ENCODE data around the gene DCBLD1. TPM values are rescaled to one million over a fixed set of nuclear protein-coding genes. Genes with fewer than 3 reads are reported as not detected.

DCBLD1 gene
- total and polyA plus RNA-seq, 3 donors from 2014 or later = 16.6 to 22.2 (median 16.7) TPM

DNA sequence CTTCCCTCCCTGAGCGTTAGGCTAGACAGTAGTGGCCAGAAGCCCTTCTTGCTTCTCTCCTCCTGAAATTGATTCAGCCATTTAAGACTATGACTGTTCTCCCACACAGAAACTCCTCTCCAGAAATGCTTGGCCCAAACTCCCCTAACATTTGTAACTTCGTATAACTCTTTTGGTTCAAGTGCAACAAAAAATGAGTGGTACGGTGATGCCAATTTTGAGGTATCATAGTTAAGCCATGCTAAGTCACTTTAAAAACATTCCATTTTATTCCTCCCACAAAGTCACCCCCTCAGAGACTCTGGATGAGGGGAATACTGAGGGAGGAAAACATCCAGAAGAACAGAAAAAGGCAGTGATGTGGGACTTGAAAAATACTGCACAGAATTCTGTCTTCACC, 35.6 kb upstream of the DCBLD1 start:
- Histone ChIP-seq H3K27me3 (no peaks in the 10 kb centered on the region), H3K4me3 (no peak overlapping the region), H3K36me3 (ENCODE audit: low read depth, missing control alignments) (no peaks in the 10 kb centered on the region), H3K27ac (no peak overlapping the region), H3K4me1 (no peaks in the 10 kb centered on the region), H3K9me3 (no peaks in the 10 kb centered on the region)
- no peak for DNase-seq
- WGBS, 2 donors = 46 to 60% methylated on average over 3 of the region's 3 CpGs
- TF ChIP-seq, protein P1, sequence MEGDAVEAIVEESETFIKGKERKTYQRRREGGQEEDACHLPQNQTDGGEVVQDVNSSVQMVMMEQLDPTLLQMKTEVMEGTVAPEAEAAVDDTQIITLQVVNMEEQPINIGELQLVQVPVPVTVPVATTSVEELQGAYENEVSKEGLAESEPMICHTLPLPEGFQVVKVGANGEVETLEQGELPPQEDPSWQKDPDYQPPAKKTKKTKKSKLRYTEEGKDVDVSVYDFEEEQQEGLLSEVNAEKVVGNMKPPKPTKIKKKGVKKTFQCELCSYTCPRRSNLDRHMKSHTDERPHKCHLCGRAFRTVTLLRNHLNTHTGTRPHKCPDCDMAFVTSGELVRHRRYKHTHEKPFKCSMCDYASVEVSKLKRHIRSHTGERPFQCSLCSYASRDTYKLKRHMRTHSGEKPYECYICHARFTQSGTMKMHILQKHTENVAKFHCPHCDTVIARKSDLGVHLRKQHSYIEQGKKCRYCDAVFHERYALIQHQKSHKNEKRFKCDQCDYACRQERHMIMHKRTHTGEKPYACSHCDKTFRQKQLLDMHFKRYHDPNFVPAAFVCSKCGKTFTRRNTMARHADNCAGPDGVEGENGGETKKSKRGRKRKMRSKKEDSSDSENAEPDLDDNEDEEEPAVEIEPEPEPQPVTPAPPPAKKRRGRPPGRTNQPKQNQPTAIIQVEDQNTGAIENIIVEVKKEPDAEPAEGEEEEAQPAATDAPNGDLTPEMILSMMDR (IDR thresholded peaks at IDR 0.05) = no peak
- TF ChIP-seq POLR2A (IDR thresholded peaks at IDR 0.05) = no peak
- intact Hi-C loops (cut with DNase I; ENCODE audit: low total_unique reads) = no loop called here

DNA sequence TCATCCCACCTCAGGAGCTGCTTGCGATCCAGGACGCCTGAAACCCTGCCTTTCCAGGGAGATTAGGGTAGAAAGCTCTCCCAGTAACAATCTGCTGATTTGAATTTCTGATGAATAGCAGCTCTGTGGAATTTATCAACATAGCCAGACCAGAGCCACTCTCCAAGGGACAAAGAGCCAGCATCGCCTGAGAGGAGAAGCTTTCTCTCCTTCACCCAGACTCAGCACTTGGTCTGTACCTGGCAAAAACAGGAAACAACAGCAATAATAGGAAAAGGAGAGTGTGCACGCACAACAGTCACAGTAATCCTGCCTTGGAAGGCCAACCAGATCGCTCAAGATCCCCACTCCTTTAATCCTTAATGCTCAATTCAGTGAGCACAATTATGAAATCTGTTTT, 34.5 kb upstream of the DCBLD1 start:
- intact Hi-C loops (cut with DNase I; ENCODE audit: low total_unique reads) = no loop called here
- TF ChIP-seq POLR2A (IDR thresholded peaks at IDR 0.05) = no peak
- TF ChIP-seq, protein P1 (IDR thresholded peaks at IDR 0.05) = no peak
- no peaks in the 10 kb centered on the region for H3K9me3 ChIP-seq
- 52 to 54% methylated on average over 5 of the region's 5 CpGs for WGBS, 2 donors
- H3K27ac ChIP-seq = no peak overlapping the region
- H3K4me1 ChIP-seq = no peaks in the 10 kb centered on the region
- no peak overlapping the region for H3K4me3 ChIP-seq
- H3K27me3 ChIP-seq = no peaks in the 10 kb centered on the region
- no peaks in the 10 kb centered on the region for H3K36me3 ChIP-seq (ENCODE audit: low read depth, missing control alignments)
- DNase-seq = no peak

DNA sequence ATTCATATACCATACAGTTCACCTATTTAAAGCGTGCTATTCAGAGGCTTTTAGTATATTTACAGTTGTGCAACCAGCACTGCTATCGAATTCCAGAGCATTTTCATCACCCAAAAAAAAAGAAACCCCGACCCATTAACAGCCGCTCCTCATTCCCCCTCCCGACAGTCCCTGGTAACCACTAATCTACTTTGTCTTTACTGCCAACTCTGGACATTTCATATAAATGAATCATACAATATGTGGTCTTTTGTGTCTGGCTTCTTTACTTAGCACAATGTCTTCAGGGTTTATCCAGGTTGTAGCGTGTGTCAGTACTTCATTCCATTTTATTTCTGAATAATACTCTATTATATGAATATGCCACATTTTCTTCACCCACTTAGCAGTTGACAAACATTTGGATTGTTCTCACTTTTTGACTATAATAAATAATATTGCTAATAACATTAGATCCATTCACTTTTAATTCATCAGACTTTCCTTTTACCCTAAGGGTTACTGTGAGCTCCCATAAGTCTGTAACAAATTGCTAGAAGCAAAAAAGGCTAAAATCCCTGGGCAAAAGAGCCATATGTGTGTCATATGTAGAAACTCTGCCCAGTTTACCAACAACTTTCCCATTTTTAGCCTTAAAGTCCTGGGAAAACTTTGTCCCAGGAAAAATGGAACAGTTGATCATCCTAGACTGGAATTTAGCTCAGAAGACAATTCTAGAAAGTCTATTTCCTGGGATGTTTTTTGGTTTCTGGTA, 33.6 kb upstream of the DCBLD1 start:
- 60 to 67% methylated on average over 6 of the region's 6 CpGs for WGBS, 2 donors
- intact Hi-C loops (cut with DNase I; ENCODE audit: low total_unique reads) = no loop called here
- H3K36me3 ChIP-seq (ENCODE audit: low read depth, missing control alignments) = no peaks in the 10 kb centered on the region
- no peaks in the 10 kb centered on the region for H3K9me3 ChIP-seq
- no peak for DNase-seq
- no peak overlapping the region for H3K27ac ChIP-seq
- H3K27me3 ChIP-seq = no peaks in the 10 kb centered on the region
- no peak for TF ChIP-seq POLR2A (IDR thresholded peaks at IDR 0.05)
- TF ChIP-seq, protein P1 (IDR thresholded peaks at IDR 0.05) = no peak
- H3K4me1 ChIP-seq = no peaks in the 10 kb centered on the region
- H3K4me3 ChIP-seq = no peak overlapping the region

DNA sequence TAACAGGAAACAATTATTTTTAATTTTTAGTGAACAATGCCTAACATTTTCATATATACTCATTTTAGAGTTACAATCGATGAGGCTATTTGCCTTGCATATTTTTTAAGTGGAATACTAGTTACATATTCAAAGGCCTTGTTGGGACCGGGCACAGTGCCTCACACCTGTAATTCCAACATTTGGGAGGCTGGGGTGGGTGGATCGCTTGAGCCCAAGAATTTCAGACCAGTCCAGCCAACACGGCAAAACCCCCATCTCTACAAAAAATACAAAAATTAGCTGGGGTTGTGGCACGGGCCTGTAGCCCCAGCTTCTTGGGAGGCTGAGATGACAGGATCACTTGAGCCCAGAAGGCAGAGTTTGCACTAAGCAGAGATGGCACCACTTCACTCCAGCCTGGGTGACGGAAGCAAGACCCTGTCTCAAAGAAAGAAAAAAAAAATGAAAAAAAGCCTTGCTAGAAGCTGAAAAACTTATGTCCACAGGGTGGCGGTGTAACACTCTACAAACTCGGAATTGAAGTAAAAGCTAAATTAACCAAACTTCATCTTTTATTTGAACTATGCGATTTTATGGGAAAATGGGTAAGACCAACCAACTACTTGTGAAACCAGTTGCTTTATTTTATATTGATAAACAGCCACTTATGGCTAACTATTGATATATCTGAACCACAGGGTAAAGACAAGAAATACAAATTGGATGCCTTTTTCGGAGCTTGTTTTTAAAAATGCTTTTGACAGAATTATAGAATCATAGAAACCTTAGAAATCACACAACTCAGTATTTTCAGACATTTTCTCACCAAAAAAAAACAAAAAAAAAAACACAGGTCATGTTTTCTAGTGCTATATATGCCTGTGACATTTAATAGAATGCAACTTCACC, 32.7 kb upstream of the DCBLD1 start:
- H3K36me3 ChIP-seq (ENCODE audit: low read depth, missing control alignments) = no peaks in the 10 kb centered on the region
- no peak overlapping the region for H3K27ac ChIP-seq
- H3K4me3 ChIP-seq = no peak overlapping the region
- TF ChIP-seq, protein P1 (IDR thresholded peaks at IDR 0.05) = peak; percentile 34 to 74 (median 43)
- no peak for TF ChIP-seq POLR2A (IDR thresholded peaks at IDR 0.05)
- H3K4me1 ChIP-seq = no peaks in the 10 kb centered on the region
- H3K9me3 ChIP-seq = no peaks in the 10 kb centered on the region
- intact Hi-C loops (cut with DNase I; ENCODE audit: low total_unique reads) = loop anchor here (10.0 kb wide), 1 partner anchor 105 kb away; no protein-coding TSS in a partner anchor
- peak; percentile 77 for DNase-seq
- H3K27me3 ChIP-seq = no peaks in the 10 kb centered on the region
- 37 to 46% methylated on average over 10 of the region's 10 CpGs for WGBS, 2 donors
